NCI-H2107 (cell line): ENCODE data around the gene OGDHL.

Experiments
- DNase-seq: peaks from one replicate; lab custom pipeline; 2025; lab: John Stamatoyannopoulos, UW

Gene OGDHL

DNA sequence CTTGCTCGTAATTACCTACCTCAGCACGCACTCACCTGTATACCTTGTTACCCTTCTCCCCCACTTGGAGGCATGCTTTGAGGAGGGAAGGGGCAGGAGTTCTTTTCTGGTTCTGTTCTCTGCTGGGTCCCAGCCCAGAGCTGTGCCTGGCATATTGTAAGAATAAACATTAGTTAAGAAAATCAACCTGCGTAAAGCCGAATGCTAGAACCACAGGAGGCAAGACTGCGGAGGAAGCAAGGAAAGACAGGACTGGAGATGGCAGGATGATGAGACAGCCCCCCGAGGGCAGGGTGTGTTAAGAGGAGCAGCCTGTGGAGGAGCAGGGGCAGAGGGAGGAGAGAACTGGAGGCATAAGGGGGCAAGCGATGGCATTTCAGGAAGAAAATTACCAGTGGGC is 73.2 kb downstream of the OGDHL start:
- no peak for DNase-seq

DNA sequence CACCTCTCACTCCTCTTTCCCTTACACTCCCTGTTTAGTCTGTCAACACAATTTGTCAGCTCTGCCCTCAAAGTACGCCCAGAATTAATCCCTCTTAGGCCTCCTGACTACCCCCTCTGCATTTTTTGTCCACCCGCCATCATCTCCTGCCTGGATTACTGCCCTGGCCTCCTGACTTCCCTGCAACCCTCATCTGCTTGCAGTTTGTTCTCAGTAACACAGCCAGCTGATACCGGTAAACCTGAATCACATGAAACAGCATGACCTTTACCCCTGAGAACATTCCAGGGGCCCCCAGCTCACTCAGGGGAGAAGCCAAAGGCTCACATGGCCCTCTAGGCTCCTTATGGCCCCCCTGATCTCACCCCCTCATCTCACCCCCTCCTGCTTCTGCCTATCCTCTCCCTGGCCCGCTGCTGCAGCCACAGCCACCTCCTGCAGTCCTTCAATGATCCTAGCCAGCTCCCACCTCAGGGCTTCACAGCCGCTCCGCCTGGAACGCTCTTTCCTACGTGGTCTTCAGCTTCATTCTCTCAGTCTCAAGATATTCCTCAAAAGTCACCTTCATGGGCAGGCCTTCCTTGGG is 73.8 kb downstream of the OGDHL start:
- no peak for DNase-seq

GRCh38 chr10:49686651-49687050 is 75.5 kb downstream of the OGDHL start:
- no peak for DNase-seq
